ENCODE measurements around the gene ING5.
A peak's percentile ranks its signal among the peaks of the same experiment; 100 is the strongest.
"Not testable (repeated sequence)": the region's sequence is repeated elsewhere in the genome, so short reads cannot be mapped to it uniquely, and the experiment has no call there.

ING5 gene

DNA sequence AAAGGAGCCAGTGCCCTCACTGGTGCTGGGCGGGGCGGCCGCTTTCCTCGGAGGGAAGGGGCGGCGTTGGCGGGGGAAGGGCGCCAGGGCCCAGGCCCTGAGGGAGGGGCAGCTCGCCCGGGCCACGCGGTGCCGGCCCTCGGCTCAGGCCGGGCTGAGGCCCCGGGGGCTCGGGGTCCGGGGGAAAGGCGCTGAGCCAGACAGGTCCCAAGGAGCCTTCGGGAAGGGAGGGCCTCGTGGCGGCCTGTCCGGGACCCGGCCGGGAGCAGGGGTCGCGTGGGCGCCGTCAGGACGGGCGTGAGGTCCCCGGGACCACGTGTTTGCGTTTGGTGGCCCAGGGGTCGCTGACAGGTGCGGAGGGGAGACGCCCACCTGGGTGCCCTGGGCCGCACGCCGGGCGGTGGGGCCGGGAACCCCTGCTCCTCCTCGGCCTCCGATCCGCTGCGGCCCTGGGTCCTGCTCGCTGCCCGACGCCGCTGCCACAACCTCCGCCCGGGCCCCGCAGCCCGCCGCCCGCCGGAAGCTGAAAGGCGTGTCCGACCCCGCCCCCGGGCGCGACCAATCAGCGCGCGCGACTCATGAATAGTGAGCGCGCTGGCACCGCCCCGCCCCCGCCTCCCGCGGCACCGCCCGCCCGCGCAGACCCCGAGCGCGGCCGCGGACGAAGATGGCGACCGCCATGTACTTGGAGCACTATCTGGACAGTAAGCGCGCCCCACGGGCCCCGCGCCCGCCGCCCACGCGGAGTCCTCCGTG is at the start of gene ING5:
Gene ING5, plus strand, starts transcription at position 641 of the 756 bp plus-strand sequence. Its CDS starts 27 bp downstream, at position 668.
- peak; percentile 97 for DNase-seq

DNA sequence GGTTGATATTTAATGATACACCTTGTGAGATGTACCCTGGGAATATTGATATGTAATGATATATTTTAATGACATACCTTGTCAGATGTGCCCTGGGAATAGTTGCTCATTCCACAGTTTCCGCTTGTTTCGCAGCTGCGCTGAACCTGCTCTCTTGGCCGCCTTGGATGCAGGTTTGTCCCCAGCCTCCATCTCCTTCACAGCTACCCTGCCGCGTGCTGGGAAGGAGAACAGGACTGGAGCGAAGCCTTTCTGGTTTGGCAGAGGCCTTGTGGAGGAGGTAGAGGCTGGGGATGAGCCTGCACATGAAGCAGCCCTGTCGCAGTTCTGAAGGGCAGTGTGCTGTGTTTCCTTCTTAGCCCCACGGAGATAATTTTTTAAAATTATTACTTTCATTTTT is 49.7 kb upstream of the ING5 start:
- no peak for DNase-seq

DNA sequence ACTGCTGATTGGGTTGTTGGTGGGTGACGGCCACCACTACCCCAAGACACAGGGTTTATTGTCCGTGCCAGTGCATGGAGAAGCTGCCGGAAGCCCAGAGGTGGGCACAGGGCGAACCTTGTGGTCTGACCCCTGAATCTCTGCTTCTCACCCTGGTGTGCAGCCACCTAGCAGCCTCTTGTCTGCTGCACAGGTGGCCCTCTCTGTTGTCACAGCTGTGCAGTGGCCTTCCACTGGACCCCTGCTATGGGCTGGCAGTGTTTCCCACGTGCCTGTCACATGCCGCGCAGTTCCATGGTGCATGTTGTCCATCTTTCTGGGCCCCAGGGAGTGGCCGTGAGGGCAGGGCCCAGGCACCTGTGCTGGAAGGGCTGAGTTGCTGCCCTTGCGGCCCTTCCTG is 49.1 kb upstream of the ING5 start:
- no peak for DNase-seq

DNA sequence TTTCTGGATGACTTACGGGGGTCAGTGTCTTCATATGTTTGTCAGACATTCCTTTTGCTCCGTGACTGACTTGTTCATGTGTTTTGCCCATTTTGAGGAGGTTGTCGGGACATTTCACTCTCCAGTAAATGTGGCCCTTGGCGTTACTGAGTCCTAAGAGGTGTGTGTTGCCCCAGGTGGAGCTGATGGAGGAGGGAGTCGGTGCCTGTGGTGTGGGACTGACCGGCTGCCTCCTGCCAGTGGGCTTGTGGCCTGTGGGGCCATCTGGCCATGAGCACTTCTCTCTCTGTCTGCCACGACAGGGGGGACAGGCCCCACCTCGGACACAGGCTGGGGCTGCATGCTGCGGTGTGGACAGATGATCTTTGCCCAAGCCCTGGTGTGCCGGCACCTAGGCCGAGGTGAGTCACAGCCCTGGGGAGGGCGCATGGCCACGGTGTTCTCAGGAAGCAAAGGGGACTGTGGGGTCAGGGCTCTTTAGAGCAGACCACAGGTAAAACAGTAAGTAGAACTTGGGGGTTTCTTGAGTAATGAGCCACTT is 48.6 kb upstream of the ING5 start:
- no peak for DNase-seq

DNA sequence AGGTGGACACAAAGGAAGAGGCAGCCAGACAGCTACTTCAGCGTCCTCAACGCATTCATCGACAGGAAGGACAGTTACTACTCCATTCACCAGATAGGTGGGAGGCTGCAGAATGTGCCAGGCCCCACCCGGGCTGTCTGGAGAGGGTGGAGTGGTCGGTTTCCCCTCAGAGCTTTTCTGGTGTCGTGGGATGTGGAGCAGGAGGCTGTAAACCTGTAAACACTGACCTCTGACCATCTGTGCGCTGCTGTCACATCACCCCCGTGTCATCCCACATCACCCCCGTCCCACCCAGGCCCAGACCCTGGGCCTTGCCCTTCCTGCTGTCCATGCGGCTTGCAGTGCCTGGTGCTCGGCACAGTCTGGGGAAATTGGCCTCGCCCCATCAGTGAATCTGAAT is 47.3 kb upstream of the ING5 start:
- no peak for DNase-seq

DNA sequence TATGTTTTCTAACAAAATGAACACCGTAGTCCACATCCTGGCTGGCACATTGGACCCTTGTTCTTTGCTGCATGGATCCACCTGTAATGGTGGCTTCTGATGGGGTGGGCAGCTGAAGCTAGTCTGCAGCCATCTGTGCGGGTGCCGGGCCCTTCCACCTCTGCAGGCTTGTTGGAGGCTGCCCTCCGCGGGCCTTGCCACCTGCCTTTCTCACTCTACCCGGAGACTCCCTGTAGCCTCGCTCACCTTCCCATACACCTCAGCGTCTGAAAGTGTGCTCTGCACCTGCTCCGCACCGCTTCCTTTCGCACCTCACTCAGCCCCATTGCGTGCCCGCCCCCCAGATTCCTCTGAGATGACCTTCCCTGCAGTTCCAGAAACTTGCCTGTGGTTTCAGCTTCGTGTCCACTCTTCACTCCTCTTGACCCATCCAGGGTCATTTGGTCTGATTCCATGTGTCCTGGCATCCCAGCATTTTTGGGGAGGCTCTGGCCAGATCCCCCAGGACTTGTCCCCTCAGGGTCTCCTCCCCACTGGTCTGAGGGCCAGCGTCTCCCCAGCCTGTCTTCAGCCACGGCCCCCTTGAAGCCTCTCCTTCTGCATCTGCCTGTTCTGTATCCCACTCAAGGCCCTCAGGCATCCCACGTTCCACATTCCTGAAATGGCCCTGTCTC is 46.2 kb upstream of the ING5 start:
- no peak for DNase-seq

DNA sequence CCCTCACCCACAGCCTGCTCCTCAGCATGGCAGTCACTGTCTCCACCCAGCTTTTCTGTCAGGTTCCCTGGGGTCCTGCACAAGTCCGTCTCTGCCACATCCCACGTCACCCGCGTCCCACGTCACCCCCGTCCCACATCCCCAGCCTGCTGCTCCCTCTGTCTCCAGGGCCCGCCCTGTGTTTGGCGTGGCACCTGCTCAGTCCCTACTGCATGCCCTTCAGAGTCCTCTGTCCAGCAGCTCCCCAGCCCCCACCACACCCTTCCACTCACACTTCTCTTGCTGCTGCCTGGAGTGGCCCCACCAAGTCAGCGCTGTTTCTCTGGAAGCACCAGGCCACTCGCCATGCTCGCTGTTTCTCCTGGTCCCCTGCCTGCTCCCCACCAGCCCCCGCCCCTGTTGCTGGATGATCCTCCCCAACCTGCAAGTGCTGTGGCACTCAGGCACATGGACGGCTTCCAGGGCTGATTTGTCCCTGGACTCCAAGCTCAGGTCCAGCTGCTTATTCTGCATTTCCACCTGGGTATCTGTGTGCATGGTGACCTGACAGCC is 45.6 kb upstream of the ING5 start:
- no peak for DNase-seq

DNA sequence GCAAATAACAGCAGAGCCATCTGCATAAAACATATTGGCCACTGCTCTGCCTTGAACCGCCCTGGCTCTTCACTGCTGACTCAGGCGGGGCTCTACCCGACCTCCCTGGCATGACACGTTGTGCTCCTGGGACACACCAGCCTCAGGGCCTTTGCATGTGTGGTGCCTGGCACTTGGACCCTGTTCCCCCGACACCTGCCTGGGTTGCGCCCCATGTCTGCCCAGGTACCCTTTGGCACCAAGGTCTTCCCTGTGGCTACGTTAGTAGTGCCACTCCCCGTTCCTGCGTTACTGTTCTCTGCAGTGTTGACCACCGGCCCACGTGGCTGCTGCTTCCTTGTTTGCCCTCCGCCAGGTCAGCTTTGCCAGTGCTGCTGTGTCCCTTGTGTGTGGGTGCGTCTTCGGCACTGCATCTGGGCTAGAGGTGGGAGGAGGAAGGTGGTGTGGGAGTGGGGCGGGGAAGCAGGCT is 44.0 kb upstream of the ING5 start:
- DNase-seq, result no peak

DNA sequence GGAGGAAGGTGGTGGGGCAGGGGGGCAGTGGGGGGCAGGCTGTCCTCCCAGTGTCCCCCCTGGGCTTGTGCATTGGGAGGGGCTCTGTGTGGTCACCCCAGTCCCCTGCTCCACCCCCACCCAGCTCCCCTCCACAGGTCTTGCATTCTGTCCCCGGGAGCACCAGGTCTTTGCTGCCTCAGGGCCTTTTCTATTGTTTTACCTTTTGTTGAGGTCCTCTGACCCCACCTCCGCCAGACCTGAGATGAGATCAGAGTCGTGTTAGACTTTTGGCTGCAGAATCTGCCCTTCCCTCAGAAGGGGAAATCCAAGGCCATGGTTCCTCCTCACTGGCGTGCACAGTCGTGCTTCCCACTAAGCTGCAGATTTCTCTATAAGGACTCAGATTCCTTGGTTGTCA is 43.5 kb upstream of the ING5 start:
- DNase-seq, result no peak

DNA sequence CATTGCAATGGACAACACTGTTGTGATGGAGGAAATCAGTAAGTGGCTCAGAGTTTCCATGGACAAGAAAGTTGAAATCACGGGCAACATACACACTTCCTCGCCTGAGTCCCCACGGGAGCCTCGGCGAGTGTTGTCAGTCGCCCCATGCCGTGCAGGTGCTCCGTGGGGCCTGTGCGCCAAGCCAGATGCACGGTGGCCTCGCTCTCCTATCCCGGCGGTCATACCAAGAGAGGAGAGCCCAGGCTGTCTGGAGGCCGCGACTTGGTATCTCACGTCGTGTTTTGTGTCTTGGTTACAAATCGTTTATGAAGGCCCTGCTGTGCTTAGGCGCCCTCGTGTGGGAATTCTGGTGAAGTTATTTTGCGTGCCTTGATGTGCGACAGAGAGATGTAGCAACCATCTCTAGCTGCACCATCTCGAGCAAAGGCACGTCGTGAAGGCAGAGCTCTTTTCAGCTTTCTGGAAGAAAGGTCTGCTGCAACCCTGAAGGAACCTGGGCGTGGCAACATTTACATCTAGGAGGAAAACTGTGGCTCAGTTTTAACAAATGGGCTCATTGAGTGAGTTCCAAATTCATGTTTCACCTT is 42.6 kb upstream of the ING5 start:
- peak; percentile 43 for DNase-seq

DNA sequence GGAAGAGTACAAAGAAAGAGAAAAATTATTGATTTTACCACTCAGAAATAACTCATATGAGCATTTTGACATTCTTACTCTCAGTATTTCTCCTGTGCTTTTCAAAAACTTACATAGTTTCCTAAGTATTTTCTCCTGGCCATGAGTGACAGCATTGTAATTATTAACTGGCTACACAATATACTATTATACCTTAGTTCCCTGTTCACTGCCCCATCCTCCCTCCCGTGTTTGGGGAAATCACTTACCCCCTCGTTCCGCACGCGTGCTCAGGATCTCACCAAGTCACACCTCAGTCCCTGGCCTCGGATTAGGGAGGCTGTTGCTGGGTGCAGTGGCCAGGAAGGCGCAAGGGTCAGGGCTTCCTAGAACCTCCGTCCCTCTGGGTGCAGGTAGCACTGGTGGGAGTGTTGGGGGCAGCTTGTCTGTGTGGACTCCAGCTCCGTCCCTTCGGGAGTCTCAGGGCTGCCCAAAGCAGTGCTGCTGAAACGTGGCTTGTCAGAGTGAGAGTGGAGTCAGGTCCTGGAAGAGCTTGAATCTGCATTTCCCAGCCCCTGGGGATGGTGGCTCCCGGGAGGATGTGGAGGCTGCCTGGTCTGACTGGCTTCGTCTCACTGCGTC is 41.1 kb upstream of the ING5 start:
- DNase-seq, result no peak

DNA sequence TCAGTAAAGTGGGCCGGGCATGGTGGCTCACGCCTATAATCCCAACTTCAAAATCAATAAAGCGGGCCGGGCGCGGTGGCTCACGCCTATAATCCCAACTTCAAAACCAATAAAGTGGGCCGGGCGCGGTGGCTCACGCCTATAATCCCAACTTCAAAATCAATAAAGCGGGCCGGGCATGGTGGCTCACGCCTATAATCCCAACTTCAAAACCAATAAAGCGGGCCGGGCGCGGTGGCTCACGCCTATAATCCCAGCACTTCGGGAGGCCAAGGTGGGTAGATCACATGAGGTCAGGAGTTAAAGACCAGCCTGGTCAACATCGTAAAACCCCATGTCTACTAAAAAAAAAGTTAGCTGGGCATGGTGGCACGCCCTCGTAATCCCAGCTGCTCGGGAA is 39.1 kb upstream of the ING5 start:
- not testable (repeated sequence) for DNase-seq

DNA sequence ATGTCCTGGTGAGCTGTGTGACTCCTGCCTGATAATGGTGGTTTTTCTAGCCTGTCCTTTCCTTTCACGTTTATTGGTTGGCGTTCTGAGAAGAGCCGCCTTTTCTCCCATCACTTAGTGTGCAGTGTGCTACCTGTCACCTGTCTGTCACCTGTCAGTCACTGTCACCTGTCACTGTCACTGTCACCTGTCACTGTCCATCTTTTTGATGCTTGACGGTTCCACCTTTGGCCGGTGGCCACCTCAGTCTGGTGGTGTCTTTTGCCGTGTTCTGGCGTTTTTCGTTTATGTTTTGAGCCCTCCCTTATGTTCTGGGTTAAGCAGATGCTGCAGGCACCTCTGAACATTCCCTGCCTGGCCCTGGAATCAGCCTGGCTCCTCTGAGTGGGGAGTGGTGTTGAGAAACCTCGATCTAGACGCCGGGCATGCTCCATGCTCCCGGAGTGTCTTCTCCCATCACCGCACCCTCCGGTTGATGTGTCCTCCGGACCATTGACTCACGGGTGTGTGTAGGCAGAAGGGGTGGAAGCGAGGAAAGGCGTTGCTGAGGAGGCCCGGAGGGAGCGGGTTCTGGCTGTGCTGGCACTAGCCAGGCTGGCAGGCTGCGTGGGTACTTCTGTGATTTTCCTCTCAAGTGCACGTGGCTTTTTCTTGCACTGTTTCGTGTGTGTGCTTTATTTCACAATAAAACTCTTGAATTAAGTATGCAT is 36.0 kb upstream of the ING5 start:
- DNase-seq, result no peak

DNA sequence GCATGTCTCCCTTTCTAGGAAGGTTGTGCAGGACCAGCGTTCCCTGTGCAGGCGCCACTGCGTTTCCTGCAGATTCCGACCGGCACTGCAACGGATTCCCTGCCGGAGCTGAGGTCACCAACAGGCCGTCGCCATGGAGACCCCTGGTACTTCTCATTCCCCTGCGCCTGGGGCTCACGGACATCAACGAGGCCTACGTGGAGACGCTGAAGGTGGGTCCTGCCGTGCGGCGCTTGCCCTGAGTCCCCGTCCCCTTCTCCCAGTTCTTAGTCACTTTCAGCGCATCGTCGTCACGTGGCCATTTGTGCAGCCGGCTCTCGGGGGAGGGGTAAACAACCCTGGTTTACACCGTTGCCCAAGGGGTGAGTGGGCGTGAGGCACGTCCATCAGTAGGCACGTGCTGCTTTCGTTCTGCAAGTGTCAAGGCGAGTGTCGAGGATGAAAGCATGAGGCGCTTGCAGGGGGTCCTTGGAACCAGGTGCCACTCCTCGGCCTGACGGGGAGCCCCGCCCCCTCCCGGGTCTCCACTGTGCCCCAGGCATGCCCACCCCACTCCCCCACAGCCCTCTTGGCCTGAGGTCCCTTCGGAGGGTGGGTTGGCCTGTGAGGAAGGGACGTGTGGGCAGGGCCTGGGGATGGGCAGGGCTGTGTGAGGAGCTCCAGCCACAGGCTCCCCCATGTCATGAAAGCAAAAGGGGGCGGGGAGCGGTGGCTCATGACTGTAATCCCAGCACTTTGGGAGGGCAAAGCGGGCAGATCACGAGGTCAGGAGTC is 35.0 kb upstream of the ING5 start:
- no peak for DNase-seq

DNA sequence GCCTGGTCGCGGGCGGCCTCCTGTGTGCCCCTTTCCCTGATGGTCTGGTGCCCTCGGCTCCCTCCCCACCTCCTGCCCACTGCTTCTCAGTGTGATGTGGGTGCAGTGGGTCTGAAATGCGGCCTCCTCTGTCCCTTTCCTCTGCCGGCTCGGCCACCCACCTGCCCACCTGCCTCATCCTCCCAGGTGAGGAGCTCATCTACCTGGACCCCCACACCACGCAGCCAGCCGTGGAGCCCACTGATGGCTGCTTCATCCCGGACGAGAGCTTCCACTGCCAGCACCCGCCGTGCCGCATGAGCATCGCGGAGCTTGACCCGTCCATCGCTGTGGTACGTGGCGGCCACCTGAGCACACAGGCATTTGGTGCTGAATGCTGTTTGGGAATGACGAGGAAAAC is 33.5 kb upstream of the ING5 start:
- DNase-seq, result no peak

DNA sequence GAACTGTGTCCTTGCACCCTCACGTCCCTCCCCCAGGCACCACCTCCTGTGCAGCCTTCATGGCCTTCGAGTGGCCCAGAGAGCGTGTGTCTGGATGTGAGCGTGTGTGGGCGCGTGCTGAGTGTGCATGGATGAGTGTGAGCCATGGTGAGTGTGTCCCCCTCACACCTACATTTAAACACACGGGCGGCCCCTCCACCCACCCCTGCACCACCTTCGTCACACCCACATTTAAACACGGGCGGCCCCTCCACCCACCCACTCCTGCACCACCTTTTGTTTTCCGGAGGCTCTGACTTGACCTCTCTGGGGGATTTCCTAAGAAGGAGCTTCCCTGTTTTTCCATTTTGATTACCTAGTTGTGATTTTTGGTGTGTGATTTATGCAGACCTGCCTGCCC is 33.0 kb upstream of the ING5 start:
- no peak for DNase-seq

DNA sequence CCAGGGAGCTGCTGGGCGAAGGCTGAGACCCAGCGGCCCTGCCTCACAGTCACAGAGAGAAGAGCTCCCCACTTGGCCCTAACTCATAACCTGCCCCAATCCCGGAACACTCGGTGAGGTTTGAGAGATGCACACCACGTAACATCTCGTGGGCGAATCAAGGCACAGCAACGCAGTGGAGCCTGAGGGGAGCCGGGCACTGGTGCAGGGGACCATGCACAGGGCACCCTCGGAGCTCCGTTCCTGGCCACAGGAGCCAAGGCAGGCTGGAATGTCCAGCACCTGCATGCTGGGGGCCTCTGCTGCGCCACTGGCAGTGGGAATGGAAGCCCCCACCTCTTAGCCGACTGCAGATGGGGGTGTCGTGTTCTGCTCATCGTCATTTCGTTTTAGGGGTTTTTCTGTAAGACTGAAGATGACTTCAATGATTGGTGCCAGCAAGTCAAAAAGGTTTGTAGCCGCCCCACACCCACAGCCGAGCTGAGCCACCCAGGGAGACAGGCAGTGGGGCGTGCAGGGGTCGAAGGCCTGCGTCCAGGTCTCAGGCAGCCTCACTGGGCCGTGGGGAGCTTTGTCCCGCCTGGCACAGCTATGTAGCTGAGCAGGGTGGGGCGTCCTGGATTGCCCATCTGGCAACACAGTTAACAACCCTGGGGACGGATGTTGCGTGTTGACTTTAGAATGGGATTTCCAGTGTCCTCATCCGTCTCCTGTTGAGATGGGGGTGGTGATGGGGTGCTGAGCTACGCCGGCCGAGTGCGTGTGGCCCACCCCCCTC is 31.3 kb upstream of the ING5 start:
- no peak for DNase-seq

DNA sequence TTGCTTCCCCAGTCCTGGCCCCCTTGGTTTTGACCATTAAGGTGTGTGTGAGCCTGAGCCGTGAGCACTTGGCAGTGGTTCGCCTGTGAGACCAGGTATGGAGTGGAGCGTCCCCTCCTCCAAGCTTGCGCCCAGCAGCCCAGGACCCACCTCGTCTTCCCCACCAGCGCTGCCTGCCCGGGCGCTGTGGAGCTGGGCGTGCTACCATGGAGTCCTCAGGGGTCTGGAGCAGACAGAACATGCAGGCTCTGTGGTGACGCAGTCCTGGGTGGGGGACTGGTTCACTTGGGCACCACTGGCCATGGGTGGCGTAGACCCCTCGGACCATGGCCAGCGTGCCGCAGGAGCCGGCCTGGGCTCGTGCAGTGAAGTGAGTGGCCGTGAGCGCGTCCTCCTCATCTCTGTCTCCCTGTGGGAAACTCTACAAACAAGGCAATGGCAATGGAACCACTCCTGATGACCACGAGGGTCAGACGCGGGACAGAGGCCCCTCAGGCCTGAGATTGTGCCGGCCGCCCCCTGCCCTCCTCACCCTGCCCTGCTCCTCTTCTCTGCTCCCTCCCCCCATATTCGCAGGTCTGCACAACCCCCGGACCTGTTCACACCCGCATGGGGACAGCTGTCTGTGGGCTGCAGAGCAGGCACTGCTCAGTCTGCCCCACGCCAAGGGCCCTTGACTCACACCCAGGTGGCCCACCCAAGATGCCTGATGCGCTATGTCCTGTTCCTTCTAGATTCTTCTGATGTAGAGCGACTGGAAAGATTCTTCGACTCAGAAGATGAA is 30.2 kb upstream of the ING5 start:
- no peak for DNase-seq

DNA sequence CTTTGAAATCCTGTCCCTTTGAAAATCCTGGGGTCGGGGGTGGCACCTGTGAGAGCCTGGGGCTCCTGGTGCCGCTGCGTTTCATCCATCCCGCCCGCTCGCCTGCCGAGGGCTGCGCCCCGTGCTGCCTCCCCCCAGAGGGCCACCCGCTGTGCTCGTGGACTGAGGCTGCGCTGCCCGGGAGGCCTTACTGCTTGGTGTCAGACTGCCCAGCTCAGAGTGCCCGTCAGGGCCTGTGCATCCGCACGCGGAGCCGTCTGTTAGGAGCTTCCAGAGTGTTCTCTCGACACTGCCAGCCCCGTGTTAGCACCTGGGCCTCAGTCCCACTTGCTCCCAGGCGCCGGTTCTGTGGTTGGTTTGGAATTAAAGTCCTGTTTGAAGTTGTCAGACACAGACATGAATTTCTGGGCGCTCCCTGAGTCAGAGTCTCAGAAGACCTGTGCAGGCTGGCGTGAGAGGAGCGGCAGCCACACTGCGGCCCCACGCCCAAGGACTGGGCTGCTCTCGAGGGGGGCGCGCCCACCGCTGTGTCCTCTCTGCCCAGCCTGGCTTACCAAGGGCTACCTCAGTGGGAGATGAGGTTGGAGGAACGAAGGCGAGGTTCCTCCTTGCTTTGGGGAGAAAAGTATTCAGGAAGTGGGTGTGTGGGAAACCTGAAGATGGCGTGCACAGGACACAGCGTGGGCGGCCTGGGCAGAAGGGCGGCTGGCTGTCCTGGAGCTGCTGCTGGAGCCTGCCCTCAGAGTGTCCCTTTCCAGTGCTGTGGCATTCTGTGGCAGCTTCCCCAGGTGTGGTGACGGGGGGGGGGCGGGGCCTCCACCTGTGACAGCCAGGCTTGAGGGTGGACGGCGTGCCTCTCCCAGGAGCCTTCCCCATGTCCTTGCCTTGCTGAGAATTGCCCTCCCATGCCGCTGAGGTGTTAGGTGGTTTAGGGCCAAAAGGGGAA is 29.3 kb upstream of the ING5 start:
- no peak for DNase-seq

Measured in suppressor macrophage treated with lipopolysaccharide for 4 hours (primary cell).